AG04449 (cell line): Measurements from ENCODE around the gene C20orf202.

ENCODE experiments used
- CTCF ChIA-PET: fragments of 350-600 bp; formaldehyde crosslinking; extraction: SDS; loops from one replicate; lab custom pipeline; 2021; ENCODE audit warnings: antibody characterized with exemption; lab: Yijun Ruan, JAX
- POLR2A ChIA-PET: fragments of 400-600, 350-600 bp; formaldehyde crosslinking; extraction: SDS; loops from one replicate; lab custom pipeline; 2020; ENCODE audit warnings: antibody characterized with exemption, inconsistent platforms; lab: Yijun Ruan, JAX
- DNase-seq: peaks from one replicate; pipeline ENCODE4 v3.0.0-alpha.2; 2010; ENCODE audit warnings: low read depth, low spot score
- H3K4me3 ChIP-seq: 2 replicates; pipeline ENCODE4 v1.5.1; 2011; ENCODE audit warnings: low read depth, mild to moderate bottlenecking, control low read depth, low read length
- CTCF ChIP-seq: IDR thresholded peaks from one replicate; pipeline ENCODE4 v1.5.1; 2011; ENCODE audit warnings: mild to moderate bottlenecking, moderate library complexity, low read length, control low read depth, inconsistent platforms; ENCODE audit not compliant: insufficient read depth; ENCODE audit errors: missing control alignments

Gene C20orf202

GRCh38 chr20:1190847-1191246 is 12.4 kb upstream of the C20orf202 start:
- ChIA-PET POLR2A (no interaction called here), CTCF (interaction anchor here (0.9 kb wide), 1 partner anchor 22 kb away, joined by 3 read pairs; no protein-coding TSS in a partner anchor)
- TF ChIP-seq CTCF: no peak
- DNase-seq: no peak
- H3K4me3 ChIP-seq: no peak overlapping the region

GRCh38 chr20:1191299-1191698 is 12.0 kb upstream of the C20orf202 start:
- ChIA-PET CTCF (interaction anchor here (0.9 kb wide), 1 partner anchor 22 kb away, joined by 3 read pairs; no protein-coding TSS in a partner anchor), POLR2A (no interaction called here)
- DNase-seq: no peak
- no peak overlapping the region for H3K4me3 ChIP-seq
- no peak for TF ChIP-seq CTCF

GRCh38 chr20:1195226-1195625 is 8.0 kb upstream of the C20orf202 start:
- ChIA-PET POLR2A (no interaction called here), CTCF (no interaction called here)

GRCh38 chr20:1196634-1197033 is 6.6 kb upstream of the C20orf202 start:
- H3K4me3 ChIP-seq: no peak overlapping the region
- ChIA-PET CTCF (interaction anchor here (0.9 to 1.0 kb wide), 2 partner anchors 10 to 13 kb away, joined by 3 read pairs; no protein-coding TSS in a partner anchor), POLR2A (no interaction called here)
- no peak for TF ChIP-seq CTCF
- DNase-seq: no peak

More at GRCh38 chr20:1195226-1195625, 8.0 kb upstream of the C20orf202 start:
- H3K4me3 ChIP-seq: no peak overlapping the region
- DNase-seq: no peak
- TF ChIP-seq CTCF: no peak

GRCh38 chr20:1197801-1198200 is 5.5 kb upstream of the C20orf202 start:
- H3K4me3 ChIP-seq: no peak overlapping the region
- CTCF ChIA-PET: no interaction called here
- no peak for TF ChIP-seq CTCF
- POLR2A ChIA-PET: no interaction called here
- no peak for DNase-seq

- POLR2A ChIA-PET: no interaction called here
- CTCF ChIA-PET: interaction anchor here (2.2 to 2.5 kb wide), 3 partner anchors 11 to 22 kb away, joined by 6 to 14 read pairs (median 6); no protein-coding TSS in a partner anchor
- no peak overlapping the region for H3K4me3 ChIP-seq
- no peak for TF ChIP-seq CTCF
- no peak for DNase-seq
Measured at GRCh38 chr20:1198751-1199150, 4.5 kb upstream of the C20orf202 start.
